Measurements from ENCODE around the gene ATP6V0E1. TPM values are rescaled to one million over a fixed set of nuclear protein-coding genes. Genes with fewer than 3 reads are reported as not detected.

The ATP6V0E1 gene
- total RNA-seq, 1 experiment from 2014 or later = 332 TPM

- POLR2A ChIA-PET = no interaction called here
- Histone ChIP-seq H3K27ac (ENCODE audit: low read length) (no peak overlapping the region), H3K36me3 (ENCODE audit: control insufficient read depth, insufficient read depth, low read length) (no peaks in the 10 kb centered on the region), H3K4me1 (ENCODE audit: control insufficient read depth, insufficient read depth, low read length) (no peaks in the 10 kb centered on the region; the same call in 1 of the 2 replicates), H3K9me3 (ENCODE audit: control insufficient read depth, insufficient read depth, low read depth, low read length) (no peaks in the 10 kb centered on the region), H3K27me3 (ENCODE audit: control insufficient read depth, insufficient read depth, low read length) (no peaks in the 10 kb centered on the region), H3K4me3 (ENCODE audit: low read depth in 2 of 2, low read length in 2 of 2) (no peak overlapping the region)
- no peak for ATAC-seq
- in situ Hi-C loops (cut with HindIII; ENCODE audit: low pct_unique_long_range_greater_than_20kb, low sequenced_read_pairs) = no loop called here
- no TSS peak for BruUV-seq (replicated peaks)
- no peak for TF ChIP-seq SIN3A (IDR thresholded peaks at IDR 0.05; ENCODE audit: borderline replicate concordance, insufficient read depth, low read depth, low read length)
- TF ChIP-seq TCF7L2 (IDR thresholded peaks at IDR 0.05; ENCODE audit: low read depth, low read length) = no peak
- TF ChIP-seq, protein P1, sequence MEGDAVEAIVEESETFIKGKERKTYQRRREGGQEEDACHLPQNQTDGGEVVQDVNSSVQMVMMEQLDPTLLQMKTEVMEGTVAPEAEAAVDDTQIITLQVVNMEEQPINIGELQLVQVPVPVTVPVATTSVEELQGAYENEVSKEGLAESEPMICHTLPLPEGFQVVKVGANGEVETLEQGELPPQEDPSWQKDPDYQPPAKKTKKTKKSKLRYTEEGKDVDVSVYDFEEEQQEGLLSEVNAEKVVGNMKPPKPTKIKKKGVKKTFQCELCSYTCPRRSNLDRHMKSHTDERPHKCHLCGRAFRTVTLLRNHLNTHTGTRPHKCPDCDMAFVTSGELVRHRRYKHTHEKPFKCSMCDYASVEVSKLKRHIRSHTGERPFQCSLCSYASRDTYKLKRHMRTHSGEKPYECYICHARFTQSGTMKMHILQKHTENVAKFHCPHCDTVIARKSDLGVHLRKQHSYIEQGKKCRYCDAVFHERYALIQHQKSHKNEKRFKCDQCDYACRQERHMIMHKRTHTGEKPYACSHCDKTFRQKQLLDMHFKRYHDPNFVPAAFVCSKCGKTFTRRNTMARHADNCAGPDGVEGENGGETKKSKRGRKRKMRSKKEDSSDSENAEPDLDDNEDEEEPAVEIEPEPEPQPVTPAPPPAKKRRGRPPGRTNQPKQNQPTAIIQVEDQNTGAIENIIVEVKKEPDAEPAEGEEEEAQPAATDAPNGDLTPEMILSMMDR (IDR thresholded peaks at IDR 0.05) = no peak
- TF ChIP-seq, protein P2, sequence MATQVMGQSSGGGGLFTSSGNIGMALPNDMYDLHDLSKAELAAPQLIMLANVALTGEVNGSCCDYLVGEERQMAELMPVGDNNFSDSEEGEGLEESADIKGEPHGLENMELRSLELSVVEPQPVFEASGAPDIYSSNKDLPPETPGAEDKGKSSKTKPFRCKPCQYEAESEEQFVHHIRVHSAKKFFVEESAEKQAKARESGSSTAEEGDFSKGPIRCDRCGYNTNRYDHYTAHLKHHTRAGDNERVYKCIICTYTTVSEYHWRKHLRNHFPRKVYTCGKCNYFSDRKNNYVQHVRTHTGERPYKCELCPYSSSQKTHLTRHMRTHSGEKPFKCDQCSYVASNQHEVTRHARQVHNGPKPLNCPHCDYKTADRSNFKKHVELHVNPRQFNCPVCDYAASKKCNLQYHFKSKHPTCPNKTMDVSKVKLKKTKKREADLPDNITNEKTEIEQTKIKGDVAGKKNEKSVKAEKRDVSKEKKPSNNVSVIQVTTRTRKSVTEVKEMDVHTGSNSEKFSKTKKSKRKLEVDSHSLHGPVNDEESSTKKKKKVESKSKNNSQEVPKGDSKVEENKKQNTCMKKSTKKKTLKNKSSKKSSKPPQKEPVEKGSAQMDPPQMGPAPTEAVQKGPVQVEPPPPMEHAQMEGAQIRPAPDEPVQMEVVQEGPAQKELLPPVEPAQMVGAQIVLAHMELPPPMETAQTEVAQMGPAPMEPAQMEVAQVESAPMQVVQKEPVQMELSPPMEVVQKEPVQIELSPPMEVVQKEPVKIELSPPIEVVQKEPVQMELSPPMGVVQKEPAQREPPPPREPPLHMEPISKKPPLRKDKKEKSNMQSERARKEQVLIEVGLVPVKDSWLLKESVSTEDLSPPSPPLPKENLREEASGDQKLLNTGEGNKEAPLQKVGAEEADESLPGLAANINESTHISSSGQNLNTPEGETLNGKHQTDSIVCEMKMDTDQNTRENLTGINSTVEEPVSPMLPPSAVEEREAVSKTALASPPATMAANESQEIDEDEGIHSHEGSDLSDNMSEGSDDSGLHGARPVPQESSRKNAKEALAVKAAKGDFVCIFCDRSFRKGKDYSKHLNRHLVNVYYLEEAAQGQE (IDR thresholded peaks at IDR 0.05; ENCODE audit: insufficient read depth in 1 of 2, low read depth in 2 of 2, low read length in 1 of 2) = no peak
- no peak for TF ChIP-seq POLR2AphosphoS5 (IDR thresholded peaks at IDR 0.05; ENCODE audit: low read depth, low read length)
- CTCF ChIA-PET = interaction anchor here (0.7 kb wide), 1 partner anchor 35 kb away, joined by 3 read pairs; no protein-coding TSS in a partner anchor
- intact Hi-C loops (cut with micrococcal nuclease; ENCODE audit: unreplicated experiment) = no loop called here
- DNase-seq (ENCODE audit: low read depth, low spot score) = no peak
Observed at GRCh38 chr5:173004447-173004846, 20.9 kb downstream of the ATP6V0E1 start.

DNA sequence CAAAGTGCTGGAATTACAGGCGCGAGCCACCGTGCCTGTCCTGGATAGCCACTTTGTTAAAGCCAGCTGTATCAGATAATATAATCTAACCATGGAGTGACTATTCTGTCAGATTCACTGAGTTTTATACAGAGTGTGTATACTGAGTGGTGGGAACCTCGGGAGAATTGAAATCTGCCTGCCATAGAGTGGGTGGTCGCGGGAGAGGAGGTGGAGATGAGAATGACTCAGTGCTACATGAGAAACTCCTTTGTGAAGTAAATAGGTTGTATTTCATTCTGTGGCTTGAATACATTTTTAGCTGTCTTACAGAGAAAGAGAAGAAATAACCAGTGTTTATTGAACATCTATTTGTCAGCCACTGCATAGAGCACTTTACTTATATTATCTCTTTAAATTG is 26.4 kb downstream of the ATP6V0E1 start:
- no peak overlapping the region for H3K4me3 ChIP-seq (ENCODE audit: low read depth in 2 of 2, low read length in 2 of 2)
- no TSS peak for BruUV-seq (replicated peaks)
- H3K27me3 ChIP-seq (ENCODE audit: control insufficient read depth, insufficient read depth, low read length) = no peaks in the 10 kb centered on the region
- ChIA-PET POLR2A (no interaction called here), CTCF (interaction anchor here (0.6 to 0.9 kb wide), 3 partner anchors 20 to 837 kb away, joined by 3 to 8 read pairs (median 5); no protein-coding TSS in a partner anchor)
- no peak overlapping the region; the same call in 1 of the 2 replicates for H3K27ac ChIP-seq (ENCODE audit: low read length)
- H3K4me1 ChIP-seq (ENCODE audit: control insufficient read depth, insufficient read depth, low read length) = peaks cover 8% of the 10 kb centered on the region
- intact Hi-C loops (cut with micrococcal nuclease; ENCODE audit: unreplicated experiment) = no loop called here
- in situ Hi-C loops (cut with HindIII; ENCODE audit: low pct_unique_long_range_greater_than_20kb, low sequenced_read_pairs) = no loop called here
- TF ChIP-seq, protein P1 (IDR thresholded peaks at IDR 0.05) = no peak
- no peak for TF ChIP-seq TCF7L2 (IDR thresholded peaks at IDR 0.05; ENCODE audit: low read depth, low read length)
- no peak for TF ChIP-seq SIN3A (IDR thresholded peaks at IDR 0.05; ENCODE audit: borderline replicate concordance, insufficient read depth, low read depth, low read length)
- TF ChIP-seq POLR2AphosphoS5 (IDR thresholded peaks at IDR 0.05; ENCODE audit: low read depth, low read length) = no peak
- TF ChIP-seq, protein P2 (IDR thresholded peaks at IDR 0.05; ENCODE audit: insufficient read depth in 1 of 2, low read depth in 2 of 2, low read length in 1 of 2) = no peak
- no peaks in the 10 kb centered on the region for H3K36me3 ChIP-seq (ENCODE audit: control insufficient read depth, insufficient read depth, low read length)
- ATAC-seq (no peak), DNase-seq (ENCODE audit: low read depth, low spot score) (no peak)
- no peaks in the 10 kb centered on the region for H3K9me3 ChIP-seq (ENCODE audit: control insufficient read depth, insufficient read depth, low read depth, low read length)
